ENCODE results near the gene PDE10A. TPM values are rescaled to one million over a fixed set of nuclear protein-coding genes. Genes with fewer than 3 reads are reported as not detected.

The PDE10A gene
- total and polyA plus RNA-seq, 8 donors: 0.78 to 58.2 (median 4.0) TPM; not detected in 1

DNA sequence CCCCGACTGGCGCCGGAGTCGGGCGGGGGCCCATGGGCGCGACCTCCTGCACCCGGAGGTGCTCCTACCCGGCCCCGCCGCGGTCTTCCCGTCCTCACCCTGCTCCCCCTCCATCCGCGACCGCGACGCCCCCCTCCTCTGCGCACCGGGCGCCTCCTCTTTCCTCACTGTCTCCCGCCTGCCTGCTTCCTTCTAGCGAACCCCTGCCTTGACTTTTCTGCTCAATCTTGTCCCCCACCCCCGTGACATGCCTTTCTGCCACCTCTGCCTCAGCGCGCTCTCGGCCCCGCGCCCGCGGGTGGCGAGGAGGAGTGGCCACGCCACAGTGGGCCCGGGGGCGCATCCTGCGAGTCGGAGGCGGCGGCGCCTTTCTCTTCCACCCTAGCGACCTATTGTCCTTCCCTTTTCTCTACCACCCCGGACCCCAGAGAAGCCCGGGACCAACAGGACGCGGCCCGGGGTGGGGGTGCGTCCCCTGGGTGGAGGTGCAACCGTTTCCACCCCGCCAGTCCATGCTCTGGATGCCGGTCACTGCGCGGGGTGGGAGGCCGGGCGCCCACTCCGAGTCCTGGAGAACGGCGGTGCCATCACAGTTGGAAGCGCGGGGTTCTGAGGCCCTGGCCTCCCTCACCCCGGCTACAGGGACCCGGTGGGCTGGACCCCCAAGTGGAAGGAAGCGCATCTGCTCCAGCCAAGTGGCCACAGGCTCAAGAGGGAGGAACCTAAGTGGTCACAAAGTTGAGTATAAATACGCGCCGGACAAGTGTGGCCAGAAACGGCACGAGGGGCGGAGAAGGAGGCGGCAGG is 2.0 kb downstream of the PDE10A start:
- TF ChIP-seq, protein P1, sequence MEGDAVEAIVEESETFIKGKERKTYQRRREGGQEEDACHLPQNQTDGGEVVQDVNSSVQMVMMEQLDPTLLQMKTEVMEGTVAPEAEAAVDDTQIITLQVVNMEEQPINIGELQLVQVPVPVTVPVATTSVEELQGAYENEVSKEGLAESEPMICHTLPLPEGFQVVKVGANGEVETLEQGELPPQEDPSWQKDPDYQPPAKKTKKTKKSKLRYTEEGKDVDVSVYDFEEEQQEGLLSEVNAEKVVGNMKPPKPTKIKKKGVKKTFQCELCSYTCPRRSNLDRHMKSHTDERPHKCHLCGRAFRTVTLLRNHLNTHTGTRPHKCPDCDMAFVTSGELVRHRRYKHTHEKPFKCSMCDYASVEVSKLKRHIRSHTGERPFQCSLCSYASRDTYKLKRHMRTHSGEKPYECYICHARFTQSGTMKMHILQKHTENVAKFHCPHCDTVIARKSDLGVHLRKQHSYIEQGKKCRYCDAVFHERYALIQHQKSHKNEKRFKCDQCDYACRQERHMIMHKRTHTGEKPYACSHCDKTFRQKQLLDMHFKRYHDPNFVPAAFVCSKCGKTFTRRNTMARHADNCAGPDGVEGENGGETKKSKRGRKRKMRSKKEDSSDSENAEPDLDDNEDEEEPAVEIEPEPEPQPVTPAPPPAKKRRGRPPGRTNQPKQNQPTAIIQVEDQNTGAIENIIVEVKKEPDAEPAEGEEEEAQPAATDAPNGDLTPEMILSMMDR (IDR thresholded peaks at IDR 0.05): no peak
- TF ChIP-seq POLR2AphosphoS5 (IDR thresholded peaks at IDR 0.05) (no peak), EP300 (IDR thresholded peaks at IDR 0.05) (no peak), POLR2A (IDR thresholded peaks at IDR 0.05) (no peak)
- Histone ChIP-seq H3K9me3 (no peaks in the 10 kb centered on the region), H3K36me3 (no peaks in the 10 kb centered on the region), H3K4me3 (peak overlapping the region; percentile 57 to 82 (median 66)), H3K27me3 (peaks cover 26 to 76% (median 53%) of the 10 kb centered on the region in 3 donors), H3K4me1 (peaks cover 29 to 49% (median 40%) of the 10 kb centered on the region in 4 donors), H3K27ac (peak overlapping the region; percentile 1 to 81 (median 62))
- peak in 1 of 2 donors; percentile 66 for DNase-seq
- 1 to 2% (median 2%) methylated on average over 30 to 69 of the region's 69 CpGs for WGBS, 5 donors
- intact Hi-C loops (cut with DNase I; ENCODE audit: low total_unique reads): no loop called here

DNA sequence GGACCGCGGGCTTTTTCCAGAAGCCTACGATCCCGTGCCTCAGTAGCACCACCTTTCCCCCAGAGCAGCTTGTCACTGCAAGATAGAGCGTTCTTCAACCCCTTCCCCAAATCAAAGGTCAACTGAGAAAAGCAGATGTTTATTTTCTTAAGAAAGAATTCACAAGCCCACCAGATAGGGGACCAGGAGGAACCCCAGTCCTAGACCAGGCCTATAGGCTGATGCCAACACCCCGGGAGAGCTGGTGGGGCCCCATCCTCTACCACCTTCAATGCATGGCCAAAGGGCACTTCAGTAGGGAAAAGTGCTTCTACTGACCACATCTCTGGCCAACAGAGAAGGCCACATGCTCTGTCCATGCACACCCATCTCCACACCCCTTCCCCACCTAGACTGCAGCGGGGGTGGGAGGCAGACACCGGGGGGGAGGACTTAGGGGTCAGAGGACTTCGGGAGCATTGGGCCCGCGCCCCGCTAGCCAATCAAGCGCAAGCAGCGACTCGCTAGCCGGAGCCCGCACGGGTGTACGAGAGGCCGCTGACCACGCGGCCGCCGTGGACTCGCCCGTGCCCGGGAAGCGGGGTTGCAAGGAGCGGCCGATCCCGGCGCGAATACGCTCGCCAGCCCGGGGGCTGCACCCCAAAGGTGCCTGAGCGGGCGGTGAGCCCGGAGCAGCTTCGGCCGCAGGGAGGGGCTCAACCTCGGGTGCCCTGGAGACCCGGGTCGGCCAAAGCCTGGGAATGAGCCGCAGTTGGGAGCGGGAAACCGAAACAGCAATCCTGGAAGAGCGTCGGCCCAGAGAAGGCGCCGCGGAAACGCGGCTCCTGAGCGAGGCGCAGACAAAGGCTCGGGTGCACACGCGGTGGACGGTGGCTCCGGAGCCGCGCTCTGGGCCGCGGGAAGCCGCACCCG is 2.8 kb downstream of the PDE10A start:
- DNase-seq: peak in 1 of 2 donors; percentile 63
- H3K9me3 ChIP-seq: no peaks in the 10 kb centered on the region
- no peaks in the 10 kb centered on the region for H3K36me3 ChIP-seq
- 13 to 22% (median 15%) methylated on average over 29 to 67 of the region's 67 CpGs for WGBS, 5 donors
- TF ChIP-seq POLR2AphosphoS5 (IDR thresholded peaks at IDR 0.05) (no peak), EP300 (IDR thresholded peaks at IDR 0.05) (no peak), POLR2A (IDR thresholded peaks at IDR 0.05) (no peak)
- TF ChIP-seq, protein P1 (IDR thresholded peaks at IDR 0.05): no peak
- H3K4me1 ChIP-seq: peaks cover 29 to 49% (median 40%) of the 10 kb centered on the region in 4 donors
- H3K27me3 ChIP-seq: peaks cover 26 to 71% (median 47%) of the 10 kb centered on the region in 3 donors
- intact Hi-C loops (cut with DNase I; ENCODE audit: low total_unique reads): no loop called here
- H3K27ac ChIP-seq: peak overlapping the region in 3 of 5 donors; percentile 1 to 81 (median 43)
- peak overlapping the region; percentile 57 to 82 (median 66) for H3K4me3 ChIP-seq

DNA sequence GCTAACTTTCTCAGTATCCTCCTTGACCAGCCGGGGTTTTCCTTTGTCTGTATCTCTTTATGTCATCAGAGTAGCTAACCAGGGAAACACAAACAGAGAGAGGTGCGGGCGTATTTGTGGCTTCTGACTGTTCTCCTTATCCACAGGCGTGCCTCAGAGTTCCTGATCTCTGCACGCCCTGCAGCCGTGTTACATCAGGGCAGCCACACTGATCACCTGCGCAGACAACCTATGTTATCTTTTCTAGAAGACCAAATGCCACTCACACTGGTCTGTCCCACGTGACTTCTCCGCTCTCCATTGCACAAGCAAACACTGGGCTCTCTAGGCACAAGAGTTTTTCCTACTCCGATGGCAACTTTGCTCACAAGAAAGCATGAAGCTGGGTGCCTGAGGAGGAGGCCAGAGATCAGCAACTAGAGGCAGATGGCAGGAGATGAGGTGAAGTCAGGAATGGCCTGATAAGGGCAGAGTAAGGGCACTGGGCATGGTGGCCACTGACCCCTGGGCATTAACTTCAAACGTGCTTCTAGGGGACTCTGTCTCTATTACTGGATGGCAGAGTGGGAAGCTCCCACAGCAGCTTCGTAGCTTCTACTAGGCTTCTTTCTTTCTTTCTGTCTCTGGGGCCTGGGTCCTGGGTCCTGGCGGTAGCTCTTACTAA is 4.5 kb downstream of the PDE10A start:
- intact Hi-C loops (cut with DNase I; ENCODE audit: low total_unique reads): no loop called here

More for the DNA sequence above, 4.5 kb downstream of the PDE10A start:
- Histone ChIP-seq H3K27me3 (peaks cover 11 to 55% (median 30%) of the 10 kb centered on the region in 3 donors), H3K27ac (no peak overlapping the region), H3K4me1 (peaks cover 21 to 32% (median 25%) of the 10 kb centered on the region in 4 donors), H3K36me3 (no peaks in the 10 kb centered on the region), H3K9me3 (no peaks in the 10 kb centered on the region), H3K4me3 (no peak overlapping the region)
- 51 to 73% (median 61%) methylated on average over 13 of the region's 13 CpGs for WGBS, 5 donors
- TF ChIP-seq EP300 (IDR thresholded peaks at IDR 0.05): no peak
- TF ChIP-seq POLR2A (IDR thresholded peaks at IDR 0.05): no peak
- TF ChIP-seq, protein P1 (IDR thresholded peaks at IDR 0.05): no peak
- TF ChIP-seq POLR2AphosphoS5 (IDR thresholded peaks at IDR 0.05): no peak
- peak; percentile 29 to 41 for DNase-seq
